ENCODE results near the gene FAM3A. TPM values are rescaled to one million over a fixed set of nuclear protein-coding genes. Genes with fewer than 3 reads are reported as not detected.
A peak's percentile ranks its signal among the peaks of the same experiment; 100 is the strongest.

FAM3A gene
- total and polyA plus RNA-seq, 2 experiments from 2014 or later: 41.1 to 68.0 TPM

DNA sequence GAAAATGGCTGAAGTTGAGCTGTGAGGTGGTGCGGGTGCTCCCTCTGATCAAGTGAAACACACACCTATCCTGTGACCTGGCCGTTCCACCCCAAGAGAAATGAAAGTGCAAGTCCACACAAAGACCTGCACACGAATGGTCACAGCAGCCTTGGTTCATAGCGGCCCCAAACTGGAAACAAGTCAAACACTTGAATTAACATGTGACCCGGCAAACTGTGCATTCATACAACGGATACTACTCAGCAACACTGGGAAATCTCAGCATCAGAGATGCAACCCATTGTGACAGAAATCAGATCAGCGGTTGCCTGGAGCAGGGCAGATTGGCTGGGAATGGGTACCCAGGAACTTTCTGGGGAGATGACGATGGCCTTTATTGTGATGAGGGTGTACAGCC lies 23.0 kb upstream of the FAM3A start:
- H3K4me1 ChIP-seq (ENCODE audit: insufficient read depth): peaks cover 11% of the 10 kb centered on the region

DNA sequence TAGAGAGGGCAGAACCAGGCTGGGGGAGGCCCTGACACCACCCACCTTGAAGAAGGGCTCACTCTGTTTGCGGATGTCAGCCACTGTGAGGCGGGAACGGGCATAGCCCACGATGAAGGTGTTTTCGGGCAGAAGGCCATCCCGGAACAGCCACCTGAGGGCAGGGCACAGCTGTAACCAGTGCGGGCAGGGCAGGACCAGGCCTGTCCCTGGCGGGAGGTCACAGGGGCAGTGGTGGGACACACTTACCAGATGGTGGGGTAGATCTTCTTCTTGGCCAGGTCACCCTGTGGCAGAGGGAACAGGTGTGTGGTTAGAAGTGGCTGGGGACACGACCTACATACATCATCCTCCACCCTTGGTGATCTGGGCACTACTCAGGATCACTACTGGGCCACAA lies 19.9 kb upstream of the FAM3A start:
- Histone ChIP-seq H3K9me3 (ENCODE audit: low read depth) (no peaks in the 10 kb centered on the region), H3K4me2 (no peak overlapping the region), H3K79me2 (no peaks in the 10 kb centered on the region), H3K27me3 (no peaks in the 10 kb centered on the region), H3K4me3 (no peak overlapping the region), H4K20me1 (ENCODE audit: insufficient read depth, poor library complexity, severe bottlenecking) (no peaks in the 10 kb centered on the region), H3K27ac (no peak overlapping the region), H3K9me2 (replicated peaks; ENCODE audit: insufficient read depth) (no peaks in the 10 kb centered on the region), H3K36me3 (replicated peaks; ENCODE audit: insufficient read depth, low read depth) (no peaks in the 10 kb centered on the region), H2AFZ (no peak overlapping the region), H3K4me1 (ENCODE audit: insufficient read depth) (no peaks in the 10 kb centered on the region)
- 84% methylated on average over 9 of the region's 9 CpGs for WGBS (ENCODE audit: low lambda C conversion rate, missing lambda C conversion rate)
- no peak for DNase-seq (ENCODE audit: low spot score)
- TF ChIP-seq, protein P1, sequence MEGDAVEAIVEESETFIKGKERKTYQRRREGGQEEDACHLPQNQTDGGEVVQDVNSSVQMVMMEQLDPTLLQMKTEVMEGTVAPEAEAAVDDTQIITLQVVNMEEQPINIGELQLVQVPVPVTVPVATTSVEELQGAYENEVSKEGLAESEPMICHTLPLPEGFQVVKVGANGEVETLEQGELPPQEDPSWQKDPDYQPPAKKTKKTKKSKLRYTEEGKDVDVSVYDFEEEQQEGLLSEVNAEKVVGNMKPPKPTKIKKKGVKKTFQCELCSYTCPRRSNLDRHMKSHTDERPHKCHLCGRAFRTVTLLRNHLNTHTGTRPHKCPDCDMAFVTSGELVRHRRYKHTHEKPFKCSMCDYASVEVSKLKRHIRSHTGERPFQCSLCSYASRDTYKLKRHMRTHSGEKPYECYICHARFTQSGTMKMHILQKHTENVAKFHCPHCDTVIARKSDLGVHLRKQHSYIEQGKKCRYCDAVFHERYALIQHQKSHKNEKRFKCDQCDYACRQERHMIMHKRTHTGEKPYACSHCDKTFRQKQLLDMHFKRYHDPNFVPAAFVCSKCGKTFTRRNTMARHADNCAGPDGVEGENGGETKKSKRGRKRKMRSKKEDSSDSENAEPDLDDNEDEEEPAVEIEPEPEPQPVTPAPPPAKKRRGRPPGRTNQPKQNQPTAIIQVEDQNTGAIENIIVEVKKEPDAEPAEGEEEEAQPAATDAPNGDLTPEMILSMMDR (IDR thresholded peaks at IDR 0.05; ENCODE audit: poor library complexity): no peak
- TF ChIP-seq EZH2 (IDR thresholded peaks at IDR 0.05; ENCODE audit: borderline replicate concordance) (no peak), EZH2phosphoT487 (IDR thresholded peaks at IDR 0.05; ENCODE audit: low read depth, severe bottlenecking, unreplicated experiment) (no peak)

More for the DNA sequence above, 23.0 kb upstream of the FAM3A start:
- Histone ChIP-seq H3K36me3 (replicated peaks; ENCODE audit: insufficient read depth, low read depth) (no peaks in the 10 kb centered on the region), H3K27me3 (no peaks in the 10 kb centered on the region), H3K4me2 (no peak overlapping the region), H4K20me1 (ENCODE audit: insufficient read depth, poor library complexity, severe bottlenecking) (no peaks in the 10 kb centered on the region), H3K9me2 (replicated peaks; ENCODE audit: insufficient read depth) (no peaks in the 10 kb centered on the region), H2AFZ (no peak overlapping the region), H3K27ac (no peak overlapping the region), H3K4me3 (no peak overlapping the region), H3K79me2 (no peaks in the 10 kb centered on the region), H3K9me3 (ENCODE audit: low read depth) (no peaks in the 10 kb centered on the region)
- no peak for TF ChIP-seq EZH2phosphoT487 (IDR thresholded peaks at IDR 0.05; ENCODE audit: low read depth, severe bottlenecking, unreplicated experiment)
- no peak for TF ChIP-seq EZH2 (IDR thresholded peaks at IDR 0.05; ENCODE audit: borderline replicate concordance)
- TF ChIP-seq, protein P1 (IDR thresholded peaks at IDR 0.05; ENCODE audit: poor library complexity): no peak
- no peak for DNase-seq (ENCODE audit: low spot score)
- 86% methylated on average over 8 of the region's 8 CpGs for WGBS (ENCODE audit: low lambda C conversion rate, missing lambda C conversion rate)

DNA sequence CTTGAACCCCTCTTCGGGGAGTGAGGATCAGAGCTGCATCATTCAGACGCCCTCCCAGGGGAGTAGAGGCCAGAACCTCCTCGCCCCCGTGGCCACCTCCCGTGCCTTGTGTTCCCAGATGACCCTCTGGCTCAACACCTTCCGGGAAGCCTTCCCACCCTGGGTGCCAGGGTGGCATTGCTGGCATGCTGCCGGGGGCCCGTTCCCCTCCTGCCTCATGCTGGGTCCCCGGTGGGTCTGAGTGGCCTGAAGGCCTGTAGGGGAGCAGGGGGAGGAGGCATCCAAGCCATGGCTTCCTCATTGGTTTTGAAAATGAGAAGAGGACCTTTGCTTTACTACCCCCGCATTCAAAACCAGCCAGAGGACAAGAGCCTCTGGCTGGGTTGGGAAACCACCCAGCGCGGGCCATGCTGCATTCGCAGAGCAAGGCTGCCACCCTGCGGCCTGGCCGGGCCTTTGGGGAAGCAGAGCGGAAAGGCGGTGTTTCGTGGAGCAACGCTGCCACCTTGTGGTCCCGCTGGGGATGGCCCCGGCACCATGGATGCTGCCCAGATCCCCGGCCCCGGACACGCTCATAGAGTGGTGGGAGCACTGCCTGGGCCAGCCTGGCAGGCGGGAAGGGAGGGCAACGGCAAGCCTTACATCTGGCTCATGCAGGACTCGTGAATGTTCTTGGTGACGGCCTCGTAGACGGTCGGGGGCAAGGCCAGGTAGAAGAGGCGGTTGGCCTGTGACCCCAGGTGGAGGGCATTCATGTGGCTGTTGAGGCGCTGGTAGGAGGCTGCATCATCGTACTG lies 18.7 kb upstream of the FAM3A start:
- WGBS (ENCODE audit: low lambda C conversion rate, missing lambda C conversion rate): 50% methylated on average over 34 of the region's 34 CpGs
- Histone ChIP-seq H4K20me1 (ENCODE audit: insufficient read depth, poor library complexity, severe bottlenecking) (no peaks in the 10 kb centered on the region), H3K4me2 (no peak overlapping the region)

More for the DNA sequence above, 18.7 kb upstream of the FAM3A start:
- Histone ChIP-seq H3K79me2 (no peaks in the 10 kb centered on the region), H3K4me3 (no peak overlapping the region), H3K27ac (peak overlapping the region; percentile 40), H2AFZ (no peak overlapping the region), H3K36me3 (replicated peaks; ENCODE audit: insufficient read depth, low read depth) (no peaks in the 10 kb centered on the region), H3K27me3 (no peaks in the 10 kb centered on the region), H3K9me2 (replicated peaks; ENCODE audit: insufficient read depth) (no peaks in the 10 kb centered on the region), H3K9me3 (ENCODE audit: low read depth) (no peaks in the 10 kb centered on the region), H3K4me1 (ENCODE audit: insufficient read depth) (no peaks in the 10 kb centered on the region)
- DNase-seq (ENCODE audit: low spot score): peak; percentile 90
- TF ChIP-seq, protein P1 (IDR thresholded peaks at IDR 0.05; ENCODE audit: poor library complexity): peak; percentile 88
- no peak for TF ChIP-seq EZH2 (IDR thresholded peaks at IDR 0.05; ENCODE audit: borderline replicate concordance)
- TF ChIP-seq EZH2phosphoT487 (IDR thresholded peaks at IDR 0.05; ENCODE audit: low read depth, severe bottlenecking, unreplicated experiment): no peak
